Measurements from ENCODE around the gene CHP2. TPM values are rescaled to one million over a fixed set of nuclear protein-coding genes. Genes with fewer than 3 reads are reported as not detected.

The CHP2 gene
- total RNA-seq, 1 donor from 2014 or later = 0.80 TPM

GRCh38 chr16:23753908-23754593 lies 775 bp upstream of the CHP2 start:
- Histone ChIP-seq H3K4me1 (peaks cover 10% of the 10 kb centered on the region), H3K4me3 (no peak overlapping the region), H3K36me3 (no peaks in the 10 kb centered on the region), H3K27me3 (ENCODE audit: low read depth) (peaks cover 49% of the 10 kb centered on the region), H3K9me3 (no peaks in the 10 kb centered on the region), H3K27ac (no peak overlapping the region)
- no peak for TF ChIP-seq CTCF (IDR thresholded peaks at IDR 0.05)
- intact Hi-C loops (cut with DNase I) = no loop called here
- no peak for ATAC-seq
- DNase-seq = no peak

- TF ChIP-seq CTCF (IDR thresholded peaks at IDR 0.05) = no peak
- Histone ChIP-seq H3K27ac (no peak overlapping the region), H3K27me3 (ENCODE audit: low read depth) (peaks cover 57% of the 10 kb centered on the region), H3K36me3 (no peaks in the 10 kb centered on the region), H3K4me1 (peaks cover 10% of the 10 kb centered on the region), H3K4me3 (no peak overlapping the region), H3K9me3 (no peaks in the 10 kb centered on the region)
- intact Hi-C loops (cut with DNase I) = no loop called here
- DNase-seq (no peak), ATAC-seq (no peak)
These were observed 621 bp downstream of the CHP2 start for GRCh38 chr16:23755484-23755809.

GRCh38 chr16:23757116-23757515 lies 2.3 kb downstream of the CHP2 start:
- Histone ChIP-seq H3K9me3 (no peaks in the 10 kb centered on the region), H3K4me1 (peaks cover 10% of the 10 kb centered on the region), H3K36me3 (no peaks in the 10 kb centered on the region), H3K27me3 (ENCODE audit: low read depth) (peaks cover 57% of the 10 kb centered on the region), H3K4me3 (no peak overlapping the region), H3K27ac (no peak overlapping the region)
- no peak for TF ChIP-seq CTCF (IDR thresholded peaks at IDR 0.05)
- ATAC-seq (no peak), DNase-seq (no peak)
- intact Hi-C loops (cut with DNase I) = no loop called here

- Histone ChIP-seq H3K4me3 (no peak overlapping the region), H3K9me3 (no peaks in the 10 kb centered on the region), H3K27me3 (ENCODE audit: low read depth) (peaks cover 57% of the 10 kb centered on the region), H3K27ac (no peak overlapping the region), H3K36me3 (no peaks in the 10 kb centered on the region), H3K4me1 (peaks cover 10% of the 10 kb centered on the region)
- ATAC-seq (no peak), DNase-seq (no peak)
- no peak for TF ChIP-seq CTCF (IDR thresholded peaks at IDR 0.05)
- intact Hi-C loops (cut with DNase I) = no loop called here
These were observed 3.3 kb downstream of the CHP2 start for GRCh38 chr16:23757937-23758619.

GRCh38 chr16:23765933-23766332 lies 11.1 kb downstream of the CHP2 start:
- intact Hi-C loops (cut with DNase I) = no loop called here
- ATAC-seq (no peak), DNase-seq (no peak)
- Histone ChIP-seq H3K4me3 (no peak overlapping the region), H3K4me1 (no peaks in the 10 kb centered on the region), H3K36me3 (no peaks in the 10 kb centered on the region), H3K27me3 (ENCODE audit: low read depth) (no peaks in the 10 kb centered on the region), H3K27ac (no peak overlapping the region), H3K9me3 (no peaks in the 10 kb centered on the region)
- TF ChIP-seq CTCF (IDR thresholded peaks at IDR 0.05) = no peak
